Subcutaneous adipose tissue (tissue), 4 donors: ENCODE results near the gene VTI1B. TPM values are rescaled to one million over a fixed set of nuclear protein-coding genes. Genes with fewer than 3 reads are reported as not detected.

ENCODE experiments used
- total RNA-seq, 4 donors: library from RNA; depleted of rRNA; stranded (reverse); fragments of >200 nt; gene quantifications; one replicate each; pipeline ENCODE4 v1.1.0, GENCODE V29; 2016
- TF ChIP-seq, protein P1 (sequence below): fragments of 450-650 bp; IDR thresholded peaks from one replicate; pipeline ENCODE4 v1.5.1; 2016; ENCODE audit warnings: low read depth, mild to moderate bottlenecking, control low read depth, antibody characterized with exemption, moderate library complexity

The VTI1B gene
- total RNA-seq, 4 donors from 2014 or later, result 97.6 to 218 (median 144) TPM

DNA sequence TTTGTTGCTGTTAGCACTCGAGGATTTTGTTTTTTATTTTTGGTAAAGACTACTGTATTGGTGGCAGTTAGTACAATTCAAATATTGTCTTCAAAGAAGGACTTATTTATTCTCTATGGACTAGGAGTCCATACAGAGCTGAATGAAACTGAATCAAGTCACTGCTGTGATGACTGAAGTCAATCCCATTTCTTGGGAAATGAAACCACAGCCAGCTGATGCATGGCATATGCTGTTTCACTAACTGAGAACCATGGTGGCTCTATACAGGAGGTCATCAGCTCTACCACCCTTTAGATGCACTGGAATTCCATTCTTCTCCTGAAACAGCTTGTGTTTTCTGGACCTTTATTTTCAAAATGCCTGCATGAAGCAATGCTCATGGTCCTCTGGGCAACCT is 22.2 kb downstream of the VTI1B start:
- TF ChIP-seq, protein P1, sequence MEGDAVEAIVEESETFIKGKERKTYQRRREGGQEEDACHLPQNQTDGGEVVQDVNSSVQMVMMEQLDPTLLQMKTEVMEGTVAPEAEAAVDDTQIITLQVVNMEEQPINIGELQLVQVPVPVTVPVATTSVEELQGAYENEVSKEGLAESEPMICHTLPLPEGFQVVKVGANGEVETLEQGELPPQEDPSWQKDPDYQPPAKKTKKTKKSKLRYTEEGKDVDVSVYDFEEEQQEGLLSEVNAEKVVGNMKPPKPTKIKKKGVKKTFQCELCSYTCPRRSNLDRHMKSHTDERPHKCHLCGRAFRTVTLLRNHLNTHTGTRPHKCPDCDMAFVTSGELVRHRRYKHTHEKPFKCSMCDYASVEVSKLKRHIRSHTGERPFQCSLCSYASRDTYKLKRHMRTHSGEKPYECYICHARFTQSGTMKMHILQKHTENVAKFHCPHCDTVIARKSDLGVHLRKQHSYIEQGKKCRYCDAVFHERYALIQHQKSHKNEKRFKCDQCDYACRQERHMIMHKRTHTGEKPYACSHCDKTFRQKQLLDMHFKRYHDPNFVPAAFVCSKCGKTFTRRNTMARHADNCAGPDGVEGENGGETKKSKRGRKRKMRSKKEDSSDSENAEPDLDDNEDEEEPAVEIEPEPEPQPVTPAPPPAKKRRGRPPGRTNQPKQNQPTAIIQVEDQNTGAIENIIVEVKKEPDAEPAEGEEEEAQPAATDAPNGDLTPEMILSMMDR, result no peak

DNA sequence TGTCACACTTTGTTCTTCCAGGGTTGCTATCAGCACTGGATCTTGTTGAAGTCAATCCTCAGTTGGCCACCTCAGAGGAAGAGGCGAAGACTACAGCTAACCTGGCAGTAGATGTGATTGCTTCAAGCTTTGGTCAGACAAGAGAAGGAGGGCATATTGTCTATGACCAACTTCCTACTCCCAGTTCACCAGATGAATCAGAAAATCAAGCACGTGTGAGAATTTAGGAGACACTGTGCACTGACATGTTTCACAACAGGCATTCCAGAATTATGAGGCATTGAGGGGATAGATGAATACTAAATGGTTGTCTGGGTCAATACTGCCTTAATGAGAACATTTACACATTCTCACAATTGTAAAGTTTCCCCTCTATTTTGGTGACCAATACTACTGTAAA is 23.7 kb downstream of the VTI1B start:
- TF ChIP-seq, protein P1, result no peak

DNA sequence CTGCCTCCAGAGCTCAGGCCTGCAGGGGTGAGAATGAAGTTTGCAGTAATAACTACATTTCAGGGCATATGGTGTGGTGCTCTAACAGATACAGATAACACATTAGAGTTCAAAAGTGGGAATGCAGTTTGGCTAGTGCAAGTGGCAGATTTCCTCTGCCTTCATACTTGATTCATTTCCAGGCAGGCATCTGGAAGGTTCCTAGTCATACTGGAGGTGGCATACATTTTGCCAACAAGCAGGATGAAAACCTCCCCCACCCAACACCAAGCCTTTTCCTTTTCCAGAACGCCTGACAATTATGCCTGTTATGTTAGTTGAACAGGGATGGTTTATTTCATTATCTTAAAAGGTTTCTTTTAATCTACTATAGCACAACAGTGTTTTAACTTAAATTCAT is 24.3 kb downstream of the VTI1B start:
- TF ChIP-seq, protein P1, result no peak

DNA sequence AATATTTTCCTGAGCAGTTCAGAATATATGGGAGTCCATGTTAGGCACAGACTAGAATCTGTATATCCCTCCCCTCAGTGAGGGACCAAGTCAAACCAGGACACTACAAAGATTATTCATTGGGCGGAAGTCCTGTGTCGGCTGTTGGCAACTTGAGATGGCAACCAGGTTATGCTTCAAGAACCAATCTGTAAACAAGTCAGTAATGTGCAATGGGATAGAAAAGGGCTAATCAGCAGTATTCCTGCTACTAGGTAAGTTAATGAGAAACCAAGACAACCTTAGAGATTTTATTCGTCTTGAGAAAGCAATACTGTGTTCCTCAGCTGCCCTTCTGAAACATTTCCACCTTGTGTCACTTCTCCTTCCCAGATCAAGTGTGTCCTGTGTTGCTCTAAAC is 28.3 kb downstream of the VTI1B start:
- TF ChIP-seq, protein P1, result no peak

DNA sequence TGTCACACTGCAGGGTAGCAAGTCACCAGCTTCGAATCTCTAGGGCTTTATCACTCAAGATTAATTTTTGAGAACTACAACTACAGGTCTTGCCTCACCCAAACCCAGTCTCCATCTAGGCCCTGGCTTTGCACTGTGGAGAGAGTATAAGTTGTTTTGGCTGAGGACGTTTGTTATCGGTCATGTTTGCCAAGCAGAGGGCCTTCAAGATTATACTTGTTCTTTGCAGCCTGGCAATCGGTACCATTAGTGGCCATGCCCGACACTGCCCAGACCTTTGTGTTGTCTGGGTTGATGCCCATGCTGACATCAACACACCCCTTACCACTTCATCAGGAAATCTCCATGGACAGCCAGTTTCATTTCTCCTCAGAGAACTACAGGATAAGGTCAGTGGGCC is 29.0 kb downstream of the VTI1B start:
- TF ChIP-seq, protein P1, result no peak

DNA sequence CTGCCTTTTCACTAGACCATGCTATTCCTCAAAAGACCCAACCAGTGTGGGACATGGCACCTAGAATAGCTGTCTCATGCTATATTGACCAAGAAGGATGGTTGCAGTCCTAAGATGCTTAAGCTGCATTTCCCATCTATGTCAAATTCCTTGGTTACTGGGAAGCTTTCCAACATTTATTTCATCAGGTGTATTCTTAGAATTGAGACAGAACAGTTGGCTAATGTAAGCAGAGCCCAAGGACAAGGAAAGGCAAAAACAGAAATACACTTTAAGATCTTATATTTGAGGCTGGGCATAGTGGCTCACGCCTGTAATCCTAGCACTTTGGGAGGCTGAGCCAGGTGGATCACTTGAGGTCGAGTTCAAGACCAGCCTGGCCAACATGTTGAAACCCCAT is 30.0 kb downstream of the VTI1B start:
- TF ChIP-seq, protein P1, result no peak

DNA sequence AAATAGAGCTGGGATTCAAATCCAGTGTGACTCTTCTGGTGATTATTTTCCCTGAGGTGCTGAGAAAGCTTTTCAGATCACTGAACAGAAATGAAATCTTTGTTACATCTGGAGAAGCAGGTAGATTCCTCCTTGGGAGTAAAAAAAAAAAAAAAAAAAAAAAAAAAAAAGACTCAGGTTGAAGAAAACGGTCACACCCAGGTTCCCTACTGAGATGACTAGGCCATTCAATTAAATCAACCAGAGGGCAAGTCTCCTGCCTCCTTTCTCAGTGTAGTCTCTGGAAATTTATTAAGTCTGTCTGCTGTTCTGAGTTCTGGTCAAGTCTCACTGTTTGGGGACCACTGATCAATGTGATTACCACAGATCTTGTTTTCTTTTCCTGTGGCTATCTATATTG is 30.7 kb downstream of the VTI1B start:
- TF ChIP-seq, protein P1, result no peak
